LNCaP clone FGC (cell line): Measurements from ENCODE around the gene MRGPRF.

Experiments used
- DNase-seq: peaks from one replicate; pipeline ENCODE4 v3.0.0-alpha.2; 2011; ENCODE audit warnings: low read depth
- H3K4me3 ChIP-seq: 2 replicates; pipeline ENCODE4 v1.5.1; 2011; ENCODE audit warnings: mild to moderate bottlenecking, low read depth, low read length, control low read depth
- TF ChIP-seq, protein P1 (sequence below): IDR thresholded peaks from 2 replicates; pipeline ENCODE4 v1.5.1; 2012; ENCODE audit warnings: mild to moderate bottlenecking; ENCODE audit not compliant: control insufficient read depth, insufficient read depth; ENCODE audit errors: extremely low read depth

MRGPRF gene

DNA sequence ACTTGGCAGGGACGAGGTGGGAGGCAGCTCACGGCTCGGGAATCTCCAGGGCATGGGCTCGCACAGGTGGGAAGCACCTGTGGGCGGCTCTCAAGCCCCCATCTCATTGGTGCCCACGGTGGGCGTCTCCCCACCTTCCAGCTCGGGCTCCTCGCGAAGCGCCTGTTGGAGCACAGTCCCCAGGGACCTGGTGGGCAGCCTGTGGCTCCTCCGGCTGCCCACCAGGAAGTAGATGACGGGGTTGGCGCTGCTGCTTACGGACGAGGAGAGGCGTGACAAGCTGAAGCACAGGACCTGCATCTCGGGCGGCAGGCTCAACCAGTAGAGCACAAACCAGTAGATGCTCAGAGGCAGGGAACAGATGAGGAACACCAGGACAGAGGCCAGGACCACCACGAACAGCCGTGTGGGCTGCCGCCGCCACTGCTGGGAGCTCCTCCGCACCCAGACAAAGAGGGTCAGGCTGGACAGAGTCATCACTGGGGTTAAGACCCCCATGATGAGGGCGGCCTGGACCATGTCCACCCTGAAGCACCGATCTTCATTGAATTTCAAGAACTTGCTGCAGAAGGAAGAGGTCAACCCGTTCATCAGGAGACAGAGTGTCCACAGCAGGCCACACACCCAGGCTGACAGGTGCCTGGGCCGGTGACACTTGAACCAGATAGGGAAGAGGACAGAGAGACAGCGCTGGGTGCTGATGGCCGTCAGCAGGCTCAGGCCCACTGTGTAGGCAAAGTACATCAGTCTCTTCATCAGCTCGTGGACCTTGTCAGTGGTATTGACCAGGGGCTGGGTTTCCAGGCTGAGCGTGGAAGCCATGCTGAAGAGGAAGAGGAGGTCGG lies 32.9 kb downstream of the MRGPRF start:
- TF ChIP-seq, protein P1, sequence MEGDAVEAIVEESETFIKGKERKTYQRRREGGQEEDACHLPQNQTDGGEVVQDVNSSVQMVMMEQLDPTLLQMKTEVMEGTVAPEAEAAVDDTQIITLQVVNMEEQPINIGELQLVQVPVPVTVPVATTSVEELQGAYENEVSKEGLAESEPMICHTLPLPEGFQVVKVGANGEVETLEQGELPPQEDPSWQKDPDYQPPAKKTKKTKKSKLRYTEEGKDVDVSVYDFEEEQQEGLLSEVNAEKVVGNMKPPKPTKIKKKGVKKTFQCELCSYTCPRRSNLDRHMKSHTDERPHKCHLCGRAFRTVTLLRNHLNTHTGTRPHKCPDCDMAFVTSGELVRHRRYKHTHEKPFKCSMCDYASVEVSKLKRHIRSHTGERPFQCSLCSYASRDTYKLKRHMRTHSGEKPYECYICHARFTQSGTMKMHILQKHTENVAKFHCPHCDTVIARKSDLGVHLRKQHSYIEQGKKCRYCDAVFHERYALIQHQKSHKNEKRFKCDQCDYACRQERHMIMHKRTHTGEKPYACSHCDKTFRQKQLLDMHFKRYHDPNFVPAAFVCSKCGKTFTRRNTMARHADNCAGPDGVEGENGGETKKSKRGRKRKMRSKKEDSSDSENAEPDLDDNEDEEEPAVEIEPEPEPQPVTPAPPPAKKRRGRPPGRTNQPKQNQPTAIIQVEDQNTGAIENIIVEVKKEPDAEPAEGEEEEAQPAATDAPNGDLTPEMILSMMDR, result no peak
- no peak for DNase-seq
- no peak overlapping the region for H3K4me3 ChIP-seq

DNA sequence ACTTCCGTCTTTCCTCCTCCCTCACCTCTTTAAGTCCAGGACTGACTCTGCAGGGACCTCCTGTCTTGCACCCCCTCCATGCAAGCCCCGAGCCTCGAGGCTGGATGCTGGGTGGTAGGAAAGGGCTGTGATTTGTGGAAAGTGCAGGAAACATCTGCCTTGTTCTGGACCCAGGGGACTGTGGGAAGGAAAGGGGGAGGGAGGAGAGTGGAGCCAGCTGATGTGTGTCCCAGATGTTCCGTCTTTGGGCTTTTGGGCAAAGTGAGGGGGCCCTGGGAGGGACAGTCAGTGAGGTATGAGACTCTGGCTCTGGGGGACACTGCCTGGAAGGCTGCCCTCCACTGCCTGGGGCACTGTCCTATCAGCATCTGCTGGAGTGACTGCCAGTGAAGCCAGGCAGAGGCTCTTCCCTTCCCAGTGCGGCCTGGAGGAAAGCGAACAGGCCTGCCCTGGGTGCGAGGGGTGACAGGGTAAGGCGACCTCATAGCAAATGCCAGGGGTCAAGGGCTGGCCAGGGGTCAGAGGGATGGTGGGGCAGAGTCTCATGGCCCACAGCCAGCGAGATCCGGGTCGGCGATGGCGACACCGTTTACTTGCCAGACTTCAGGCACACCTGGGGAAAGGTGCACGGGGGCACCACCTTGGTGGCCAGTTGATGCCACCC lies 34.0 kb downstream of the MRGPRF start:
- no peak for DNase-seq
- H3K4me3 ChIP-seq, result no peak overlapping the region
- TF ChIP-seq, protein P1, result no peak

DNA sequence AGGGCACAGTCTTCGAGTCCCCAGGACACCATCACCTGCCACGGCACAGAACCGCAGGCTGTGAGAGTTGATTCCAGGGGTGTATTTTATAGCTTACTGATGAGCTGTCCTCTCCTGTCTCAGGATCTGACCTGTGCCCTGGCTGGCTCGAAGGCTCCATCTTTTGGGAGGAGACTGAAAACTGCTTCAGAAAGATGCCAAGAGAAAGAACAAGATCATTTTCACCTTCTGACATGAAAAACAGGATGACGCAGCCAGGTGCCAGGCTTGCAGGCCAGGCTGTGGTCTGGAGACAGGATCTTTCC lies 34.5 kb downstream of the MRGPRF start:
- H3K4me3 ChIP-seq, result no peak overlapping the region
- DNase-seq, result no peak

DNA sequence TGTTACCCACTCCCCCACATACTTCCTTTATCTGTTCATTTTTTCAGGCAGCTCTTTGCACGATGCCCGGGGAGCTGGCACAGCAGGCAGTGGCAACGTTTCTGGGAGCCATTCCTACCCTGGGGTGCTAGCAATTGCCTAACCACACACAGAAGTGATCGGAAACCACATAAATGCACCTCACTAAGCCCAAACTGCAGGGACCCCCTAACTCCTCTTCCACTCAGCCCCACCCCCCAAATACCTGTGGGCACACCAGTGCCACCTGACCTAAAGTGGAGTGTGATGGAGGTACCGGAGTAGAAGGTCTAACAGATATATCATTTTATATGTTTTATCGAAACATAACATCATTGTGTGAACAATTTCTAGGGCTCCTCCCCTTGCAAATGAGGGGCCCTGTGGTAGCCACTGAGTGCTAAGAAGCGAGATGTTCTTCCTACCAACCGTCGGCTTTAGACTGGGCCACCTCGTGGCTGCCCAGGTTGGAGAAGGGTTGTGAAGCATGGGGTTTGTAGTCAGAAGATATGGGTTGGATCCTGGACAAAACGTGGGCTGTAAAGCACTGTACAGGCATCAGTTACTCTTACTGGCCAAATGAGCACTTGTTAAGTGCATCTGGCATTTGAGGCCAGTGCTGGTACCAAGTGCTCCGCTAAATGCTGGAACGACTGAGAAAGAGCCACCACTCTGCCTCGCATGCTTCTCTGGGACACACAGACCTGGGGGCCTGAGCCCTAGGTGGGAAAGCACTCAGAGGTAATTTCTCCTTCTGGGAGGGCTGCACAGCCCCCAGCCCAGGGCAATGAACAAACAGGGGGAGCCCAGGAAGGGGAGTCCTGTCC lies 35.0 kb downstream of the MRGPRF start:
- TF ChIP-seq, protein P1, result no peak
- no peak for DNase-seq
- H3K4me3 ChIP-seq, result no peak overlapping the region

More for the DNA sequence above, 34.5 kb downstream of the MRGPRF start:
- TF ChIP-seq, protein P1, result no peak

DNA sequence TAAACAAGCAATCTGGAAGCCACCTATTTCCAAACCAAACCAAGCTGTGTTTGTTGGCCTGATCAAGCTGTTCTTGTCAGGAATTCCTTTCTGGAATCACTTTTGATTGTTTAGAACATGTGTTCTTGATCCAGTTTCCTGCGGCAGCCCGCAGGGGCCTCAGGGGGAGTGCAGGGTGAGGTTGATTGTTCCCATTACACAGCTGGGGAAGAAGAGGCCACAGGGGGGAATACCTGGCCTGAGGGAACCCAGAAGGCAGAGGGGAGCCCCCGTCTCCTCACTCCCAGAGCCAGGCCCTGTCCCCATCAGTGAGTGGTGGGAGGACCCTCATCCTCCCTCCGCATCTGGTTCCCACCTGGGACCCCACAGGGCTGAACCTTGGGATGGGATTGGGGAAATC lies 36.5 kb downstream of the MRGPRF start:
- no peak for DNase-seq
- TF ChIP-seq, protein P1, result no peak
- H3K4me3 ChIP-seq, result no peak overlapping the region

DNA sequence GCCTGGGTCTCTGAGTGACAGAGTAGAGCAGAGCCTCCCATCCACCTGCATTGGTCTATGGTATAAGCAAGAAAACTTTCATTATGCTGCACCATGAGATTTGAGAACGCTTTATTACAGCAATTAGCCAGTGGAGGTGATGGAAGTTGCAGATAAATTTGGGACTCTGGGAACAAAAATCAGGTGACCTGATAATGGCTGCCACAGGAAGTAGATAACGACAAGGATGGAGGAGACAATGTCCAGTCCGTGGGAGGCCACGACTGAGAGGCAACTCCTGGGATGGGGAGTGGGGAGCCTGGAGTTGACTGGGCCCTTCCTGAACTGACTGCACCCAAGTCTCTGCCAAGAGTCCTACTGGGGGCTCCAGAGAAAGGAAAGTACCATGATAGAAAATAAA lies 37.0 kb downstream of the MRGPRF start:
- no peak for DNase-seq
- no peak overlapping the region for H3K4me3 ChIP-seq
- TF ChIP-seq, protein P1, result no peak
